ENCODE measurements around the gene PAPOLB. TPM values are rescaled to one million over a fixed set of nuclear protein-coding genes. Genes with fewer than 3 reads are reported as not detected.

PAPOLB gene
- total RNA-seq, 3 donors from 2014 or later (not counting 1 experiment from before 2014, with no cell fraction given) = 0.14 to 0.36 (median 0.20) TPM

DNA sequence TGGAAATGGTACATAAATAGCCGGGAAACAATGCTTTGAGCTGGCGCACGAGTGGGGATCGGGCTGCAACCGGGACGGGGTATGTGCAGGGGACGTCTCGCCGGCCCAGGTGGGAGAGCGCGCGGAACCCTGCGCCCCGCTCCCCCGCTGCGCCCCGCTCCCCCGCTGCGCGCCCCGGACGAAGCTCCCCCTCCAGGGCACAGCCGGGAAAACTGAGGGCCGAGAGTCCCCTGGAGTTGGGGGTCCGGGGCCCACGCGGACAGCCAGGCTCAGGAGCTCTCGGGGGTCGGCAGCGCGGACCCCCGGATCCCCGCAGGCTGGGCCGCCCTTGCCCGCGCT is 21.2 kb upstream of the PAPOLB start:
- Histone ChIP-seq H3K4me3 (ENCODE audit: low read length) (no peak overlapping the region), H3K9me3 (ENCODE audit: control insufficient read depth, insufficient read depth, low read length) (no peaks in the 10 kb centered on the region), H3K27ac (ENCODE audit: low read length) (no peak overlapping the region), H3K4me1 (ENCODE audit: control insufficient read depth, insufficient read depth, low read length) (peaks cover 13% of the 10 kb centered on the region), H3K36me3 (ENCODE audit: control insufficient read depth, insufficient read depth, low read length) (no peaks in the 10 kb centered on the region), H3K27me3 (ENCODE audit: control insufficient read depth, insufficient read depth, low read length) (peaks cover 16% of the 10 kb centered on the region)
- H3K4me1 Mint-ChIP-seq = peaks cover 9 to 14% of the 10 kb centered on the region in 2 donors
- H3K4me3 Mint-ChIP-seq = peak overlapping the region; percentile 76
- H3K36me3 Mint-ChIP-seq = no peaks in the 10 kb centered on the region
- DNase-seq (no peak), ATAC-seq (no peak)
- H3K27ac Mint-ChIP-seq = no peak overlapping the region
- intact Hi-C loops (cut with micrococcal nuclease) = loop anchor here (2.0 kb wide), 1 partner anchor 34 kb away; no protein-coding TSS in a partner anchor
- H3K9me3 Mint-ChIP-seq = no peaks in the 10 kb centered on the region
- TF ChIP-seq, protein P1, sequence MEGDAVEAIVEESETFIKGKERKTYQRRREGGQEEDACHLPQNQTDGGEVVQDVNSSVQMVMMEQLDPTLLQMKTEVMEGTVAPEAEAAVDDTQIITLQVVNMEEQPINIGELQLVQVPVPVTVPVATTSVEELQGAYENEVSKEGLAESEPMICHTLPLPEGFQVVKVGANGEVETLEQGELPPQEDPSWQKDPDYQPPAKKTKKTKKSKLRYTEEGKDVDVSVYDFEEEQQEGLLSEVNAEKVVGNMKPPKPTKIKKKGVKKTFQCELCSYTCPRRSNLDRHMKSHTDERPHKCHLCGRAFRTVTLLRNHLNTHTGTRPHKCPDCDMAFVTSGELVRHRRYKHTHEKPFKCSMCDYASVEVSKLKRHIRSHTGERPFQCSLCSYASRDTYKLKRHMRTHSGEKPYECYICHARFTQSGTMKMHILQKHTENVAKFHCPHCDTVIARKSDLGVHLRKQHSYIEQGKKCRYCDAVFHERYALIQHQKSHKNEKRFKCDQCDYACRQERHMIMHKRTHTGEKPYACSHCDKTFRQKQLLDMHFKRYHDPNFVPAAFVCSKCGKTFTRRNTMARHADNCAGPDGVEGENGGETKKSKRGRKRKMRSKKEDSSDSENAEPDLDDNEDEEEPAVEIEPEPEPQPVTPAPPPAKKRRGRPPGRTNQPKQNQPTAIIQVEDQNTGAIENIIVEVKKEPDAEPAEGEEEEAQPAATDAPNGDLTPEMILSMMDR (IDR thresholded peaks at IDR 0.05) = no peak
- 3% methylated on average over 36 of the region's 36 CpGs for WGBS (ENCODE audit: insufficient coverage)
- peaks cover 0 to 16% of the 10 kb centered on the region in 2 donors for H3K27me3 Mint-ChIP-seq (ENCODE audit: low read depth in 2 of 2)

DNA sequence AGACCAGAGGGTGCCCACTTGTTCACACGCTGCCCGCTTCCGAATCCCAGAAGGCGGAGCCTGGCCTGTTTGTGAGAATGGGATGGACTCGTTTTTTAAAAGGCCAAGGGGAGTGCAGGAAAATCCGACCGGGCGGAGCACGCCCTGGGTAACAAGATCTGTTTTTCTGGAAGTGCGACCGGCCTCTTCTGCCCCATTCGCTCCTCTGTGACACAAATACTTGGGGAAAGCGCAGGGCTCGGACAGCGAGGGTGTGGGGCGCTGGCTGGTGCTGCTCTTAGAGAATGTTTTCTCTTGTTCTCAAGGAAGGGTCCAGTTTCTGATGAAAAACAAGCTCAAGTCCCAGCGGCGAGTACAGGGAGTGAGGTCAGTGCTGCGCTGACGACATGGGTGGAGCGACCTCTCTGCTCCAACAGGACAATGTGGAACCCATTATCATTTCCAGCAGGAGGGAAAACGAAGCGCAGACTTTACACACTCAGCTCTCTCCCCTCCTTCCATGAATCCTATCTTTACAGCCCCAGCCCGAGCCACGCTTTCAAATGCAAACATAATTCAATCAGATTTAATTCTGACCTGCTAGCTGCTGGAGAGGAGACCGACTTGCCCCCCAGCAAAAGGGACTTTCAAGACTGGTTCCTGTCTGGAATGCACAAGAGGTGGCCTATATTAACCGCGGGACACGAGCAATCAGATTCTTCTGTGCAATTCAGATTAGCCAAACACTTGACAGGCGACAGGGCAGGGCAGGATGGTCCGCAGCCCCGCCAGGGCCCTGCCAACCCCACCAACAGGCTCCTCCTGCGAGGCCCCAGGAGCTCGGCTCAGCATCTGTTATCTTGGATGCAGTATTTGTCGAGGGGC is 20.6 kb upstream of the PAPOLB start:
- WGBS (ENCODE audit: insufficient coverage) = 13% methylated on average over 35 of the region's 35 CpGs
- TF ChIP-seq, protein P1 (IDR thresholded peaks at IDR 0.05) = no peak
- intact Hi-C loops (cut with micrococcal nuclease) = loop anchor here (2.0 kb wide), 1 partner anchor 34 kb away; no protein-coding TSS in a partner anchor

DNA sequence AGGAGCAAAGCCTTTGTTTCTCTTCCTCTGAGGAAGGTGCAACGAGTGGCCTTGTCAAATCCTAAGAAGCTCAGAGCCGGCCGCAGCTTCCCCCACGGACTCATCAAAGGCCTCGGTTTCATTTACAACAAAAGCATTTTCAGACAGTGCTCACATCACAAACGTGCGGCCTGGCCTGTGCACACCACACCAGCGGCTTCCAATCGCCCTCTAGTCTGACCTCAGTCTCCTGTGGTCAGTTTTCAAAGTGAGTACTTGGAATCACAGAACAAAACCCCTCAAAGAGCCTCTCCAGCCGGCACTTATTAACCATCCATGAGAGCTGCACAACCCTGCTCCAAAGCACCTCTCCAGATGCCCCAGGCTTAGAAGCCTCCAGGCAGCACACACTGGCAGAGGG is 18.4 kb upstream of the PAPOLB start:
- DNase-seq (no peak), ATAC-seq (no peak)
- peaks cover 13% of the 10 kb centered on the region for H3K4me1 ChIP-seq (ENCODE audit: control insufficient read depth, insufficient read depth, low read length)
- no peak overlapping the region for H3K4me3 ChIP-seq (ENCODE audit: low read length)
- WGBS (ENCODE audit: insufficient coverage) = 80% methylated on average over 10 of the region's 10 CpGs
- H3K27ac ChIP-seq (ENCODE audit: low read length) = no peak overlapping the region
- no peaks in the 10 kb centered on the region for H3K36me3 ChIP-seq (ENCODE audit: control insufficient read depth, insufficient read depth, low read length)
- no peak overlapping the region for H3K27ac Mint-ChIP-seq
- H3K9me3 Mint-ChIP-seq = no peaks in the 10 kb centered on the region
- H3K36me3 Mint-ChIP-seq = no peaks in the 10 kb centered on the region
- H3K4me3 Mint-ChIP-seq = no peak overlapping the region
- TF ChIP-seq, protein P1 (IDR thresholded peaks at IDR 0.05) = no peak
- intact Hi-C loops (cut with micrococcal nuclease) = no loop called here
- H3K9me3 ChIP-seq (ENCODE audit: control insufficient read depth, insufficient read depth, low read length) = no peaks in the 10 kb centered on the region
- H3K4me1 Mint-ChIP-seq = peaks cover 9 to 14% of the 10 kb centered on the region in 2 donors
- peaks cover 0 to 16% of the 10 kb centered on the region in 2 donors for H3K27me3 Mint-ChIP-seq (ENCODE audit: low read depth in 2 of 2)
- peaks cover 16% of the 10 kb centered on the region for H3K27me3 ChIP-seq (ENCODE audit: control insufficient read depth, insufficient read depth, low read length)

More for the DNA sequence above, 20.6 kb upstream of the PAPOLB start:
- no peak for ATAC-seq
- Histone ChIP-seq H3K4me1 (ENCODE audit: control insufficient read depth, insufficient read depth, low read length) (peaks cover 13% of the 10 kb centered on the region), H3K36me3 (ENCODE audit: control insufficient read depth, insufficient read depth, low read length) (no peaks in the 10 kb centered on the region), H3K9me3 (ENCODE audit: control insufficient read depth, insufficient read depth, low read length) (no peaks in the 10 kb centered on the region), H3K27me3 (ENCODE audit: control insufficient read depth, insufficient read depth, low read length) (peaks cover 16% of the 10 kb centered on the region), H3K27ac (ENCODE audit: low read length) (no peak overlapping the region), H3K4me3 (ENCODE audit: low read length) (no peak overlapping the region)
- Mint-ChIP-seq H3K4me3 (peak overlapping the region; percentile 76), H3K27me3 (ENCODE audit: low read depth in 2 of 2) (peaks cover 0 to 16% of the 10 kb centered on the region in 2 donors), H3K4me1 (peaks cover 9 to 14% of the 10 kb centered on the region in 2 donors), H3K9me3 (no peaks in the 10 kb centered on the region), H3K27ac (no peak overlapping the region), H3K36me3 (no peaks in the 10 kb centered on the region)
- peak in 1 of 2 donors; percentile 6 for DNase-seq
